ENCODE measurements around the gene KIZ. TPM values are rescaled to one million over a fixed set of nuclear protein-coding genes. Genes with fewer than 3 reads are reported as not detected.

Gene KIZ
- total RNA-seq, 1 donor from 2014 or later: 11.4 TPM

DNA sequence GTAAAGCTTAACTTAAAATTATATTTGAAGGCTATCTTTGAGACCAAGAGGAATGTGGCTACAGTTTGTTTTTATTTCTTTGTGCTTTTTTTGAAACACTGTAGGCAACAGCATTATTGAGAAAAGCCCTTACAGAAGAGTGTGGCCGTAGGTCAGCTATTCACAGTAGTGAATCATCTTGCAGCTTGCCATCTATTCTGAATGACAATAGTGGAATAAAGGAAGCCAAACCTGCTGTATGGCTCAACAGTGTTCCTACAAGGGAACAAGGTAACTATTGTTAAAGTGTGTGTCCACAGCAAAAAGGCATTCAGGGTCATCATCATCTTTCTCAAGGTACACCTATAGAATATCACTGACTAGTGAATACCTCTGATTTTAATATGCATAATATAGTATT lies 88.5 kb downstream of the KIZ start:
- TF ChIP-seq, protein P1, sequence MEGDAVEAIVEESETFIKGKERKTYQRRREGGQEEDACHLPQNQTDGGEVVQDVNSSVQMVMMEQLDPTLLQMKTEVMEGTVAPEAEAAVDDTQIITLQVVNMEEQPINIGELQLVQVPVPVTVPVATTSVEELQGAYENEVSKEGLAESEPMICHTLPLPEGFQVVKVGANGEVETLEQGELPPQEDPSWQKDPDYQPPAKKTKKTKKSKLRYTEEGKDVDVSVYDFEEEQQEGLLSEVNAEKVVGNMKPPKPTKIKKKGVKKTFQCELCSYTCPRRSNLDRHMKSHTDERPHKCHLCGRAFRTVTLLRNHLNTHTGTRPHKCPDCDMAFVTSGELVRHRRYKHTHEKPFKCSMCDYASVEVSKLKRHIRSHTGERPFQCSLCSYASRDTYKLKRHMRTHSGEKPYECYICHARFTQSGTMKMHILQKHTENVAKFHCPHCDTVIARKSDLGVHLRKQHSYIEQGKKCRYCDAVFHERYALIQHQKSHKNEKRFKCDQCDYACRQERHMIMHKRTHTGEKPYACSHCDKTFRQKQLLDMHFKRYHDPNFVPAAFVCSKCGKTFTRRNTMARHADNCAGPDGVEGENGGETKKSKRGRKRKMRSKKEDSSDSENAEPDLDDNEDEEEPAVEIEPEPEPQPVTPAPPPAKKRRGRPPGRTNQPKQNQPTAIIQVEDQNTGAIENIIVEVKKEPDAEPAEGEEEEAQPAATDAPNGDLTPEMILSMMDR (IDR thresholded peaks at IDR 0.05; ENCODE audit: insufficient read depth, low read length, poor library complexity, severe bottlenecking): no peak
- H3K4me3 ChIP-seq (ENCODE audit: low read depth, low read length): no peak overlapping the region
- DNase-seq (ENCODE audit: low read depth): no peak

DNA sequence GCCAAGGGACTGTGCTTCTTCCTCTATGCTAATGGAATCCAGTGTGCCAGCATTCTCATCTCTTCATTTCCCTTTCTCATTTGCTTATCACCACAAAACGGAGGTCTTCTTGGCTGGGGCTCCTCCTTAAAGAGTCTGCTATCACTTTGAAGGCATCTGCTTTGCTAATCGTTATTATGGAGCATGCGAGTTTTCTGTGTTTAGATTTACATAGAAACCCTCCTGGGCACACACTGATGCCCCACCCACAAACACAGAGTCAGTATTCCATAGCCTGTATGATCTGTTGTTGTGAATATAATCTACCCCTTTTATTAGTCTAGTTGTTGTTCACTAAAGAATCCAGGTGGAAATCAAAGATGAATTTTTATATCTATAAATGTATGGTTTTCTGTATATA lies 93.8 kb downstream of the KIZ start:
- TF ChIP-seq, protein P1 (IDR thresholded peaks at IDR 0.05; ENCODE audit: insufficient read depth, low read length, poor library complexity, severe bottlenecking): no peak
- H3K4me3 ChIP-seq (ENCODE audit: low read depth, low read length): no peak overlapping the region
- H3K27me3 ChIP-seq (ENCODE audit: control insufficient read depth, insufficient read depth, low read length): no peaks in the 10 kb centered on the region
- H3K36me3 ChIP-seq (ENCODE audit: control insufficient read depth, insufficient read depth, low read length): no peaks in the 10 kb centered on the region
- DNase-seq (ENCODE audit: low read depth): no peak

More for the DNA sequence above, 88.5 kb downstream of the KIZ start:
- H3K27me3 ChIP-seq (ENCODE audit: control insufficient read depth, insufficient read depth, low read length): no peaks in the 10 kb centered on the region
- H3K36me3 ChIP-seq (ENCODE audit: control insufficient read depth, insufficient read depth, low read length): no peaks in the 10 kb centered on the region

DNA sequence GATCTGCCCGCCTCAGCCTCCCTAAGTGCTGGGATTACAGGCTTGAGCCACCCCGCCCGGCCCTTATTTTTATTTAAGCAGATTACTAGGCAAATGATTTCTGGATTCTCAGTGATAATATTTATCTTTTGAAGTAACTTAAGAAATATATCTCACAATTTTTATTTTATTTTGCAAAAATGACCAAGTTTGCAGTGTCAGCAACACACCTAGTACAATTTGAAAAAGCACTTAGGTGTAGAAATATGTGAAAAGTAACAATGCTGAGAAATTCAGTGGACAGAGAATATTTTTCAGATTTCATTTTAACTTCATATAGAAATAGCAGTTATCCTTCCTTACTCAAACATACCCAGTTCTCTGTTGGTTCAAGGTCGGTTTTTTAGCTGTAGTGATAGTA lies 98.3 kb downstream of the KIZ start:
- Histone ChIP-seq H3K4me3 (ENCODE audit: low read depth, low read length) (no peak overlapping the region), H3K27me3 (ENCODE audit: control insufficient read depth, insufficient read depth, low read length) (no peaks in the 10 kb centered on the region), H3K36me3 (ENCODE audit: control insufficient read depth, insufficient read depth, low read length) (no peaks in the 10 kb centered on the region)
- no peak for DNase-seq (ENCODE audit: low read depth)
- TF ChIP-seq, protein P1 (IDR thresholded peaks at IDR 0.05; ENCODE audit: insufficient read depth, low read length, poor library complexity, severe bottlenecking): no peak

DNA sequence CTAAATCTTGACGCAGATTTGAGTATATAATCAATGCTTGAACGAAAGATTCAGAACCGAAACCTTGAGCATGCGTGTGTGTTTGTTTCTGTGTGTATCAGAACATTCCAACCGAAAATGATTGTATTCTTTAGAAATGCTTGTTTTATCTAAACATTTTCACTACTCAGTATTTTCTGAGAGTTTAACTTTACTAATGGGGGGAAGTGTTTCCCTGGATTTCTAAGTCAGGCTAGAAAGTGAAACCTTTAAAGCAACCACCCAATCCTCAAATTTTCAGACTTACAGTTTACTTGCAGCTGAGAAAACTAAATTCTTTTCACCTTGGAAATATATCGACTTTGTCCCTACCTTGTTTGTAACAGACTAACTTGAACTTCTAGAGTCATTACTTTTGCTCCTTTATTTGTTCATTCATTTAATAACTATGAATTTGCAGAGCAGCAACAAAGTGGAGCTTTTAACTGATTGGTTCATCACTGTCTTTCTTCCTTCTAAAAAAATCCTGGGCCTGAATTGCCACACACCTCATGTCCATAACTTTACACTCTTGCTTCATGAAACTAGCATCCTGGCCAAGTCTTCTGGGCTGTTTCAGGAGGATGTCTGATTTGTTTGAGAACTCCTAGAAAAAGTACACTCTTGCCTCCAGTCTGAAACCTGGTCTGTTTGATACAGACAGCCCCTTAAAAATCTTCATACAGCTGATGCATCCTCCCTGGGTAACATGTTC lies 99.5 kb downstream of the KIZ start:
- Histone ChIP-seq H3K36me3 (ENCODE audit: control insufficient read depth, insufficient read depth, low read length) (no peaks in the 10 kb centered on the region), H3K27me3 (ENCODE audit: control insufficient read depth, insufficient read depth, low read length) (no peaks in the 10 kb centered on the region), H3K4me3 (ENCODE audit: low read depth, low read length) (no peak overlapping the region)
- no peak for DNase-seq (ENCODE audit: low read depth)
- TF ChIP-seq, protein P1 (IDR thresholded peaks at IDR 0.05; ENCODE audit: insufficient read depth, low read length, poor library complexity, severe bottlenecking): no peak

DNA sequence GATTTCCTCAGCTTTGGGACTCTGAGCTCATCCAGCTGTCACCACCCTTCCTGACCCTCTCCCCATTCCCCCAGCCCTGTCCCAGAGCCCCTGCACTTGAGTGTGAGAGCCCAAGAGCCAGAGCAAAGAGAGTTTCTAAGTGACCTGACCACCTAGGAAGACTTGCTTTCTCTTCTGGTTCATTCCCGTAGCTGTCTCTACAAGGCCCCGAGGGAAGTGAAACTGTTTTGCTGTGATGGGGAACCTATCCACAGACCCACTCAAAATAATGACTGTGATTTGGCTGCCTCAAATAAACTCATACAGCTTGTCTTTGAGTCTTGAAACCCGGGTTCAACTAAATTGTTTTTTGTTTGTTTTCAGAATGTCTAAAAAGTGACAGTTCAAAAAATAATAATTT lies 102.6 kb downstream of the KIZ start:
- Histone ChIP-seq H3K27me3 (ENCODE audit: control insufficient read depth, insufficient read depth, low read length) (no peaks in the 10 kb centered on the region), H3K4me3 (ENCODE audit: low read depth, low read length) (no peak overlapping the region), H3K36me3 (ENCODE audit: control insufficient read depth, insufficient read depth, low read length) (no peaks in the 10 kb centered on the region)
- TF ChIP-seq, protein P1 (IDR thresholded peaks at IDR 0.05; ENCODE audit: insufficient read depth, low read length, poor library complexity, severe bottlenecking): no peak
- DNase-seq (ENCODE audit: low read depth): no peak

DNA sequence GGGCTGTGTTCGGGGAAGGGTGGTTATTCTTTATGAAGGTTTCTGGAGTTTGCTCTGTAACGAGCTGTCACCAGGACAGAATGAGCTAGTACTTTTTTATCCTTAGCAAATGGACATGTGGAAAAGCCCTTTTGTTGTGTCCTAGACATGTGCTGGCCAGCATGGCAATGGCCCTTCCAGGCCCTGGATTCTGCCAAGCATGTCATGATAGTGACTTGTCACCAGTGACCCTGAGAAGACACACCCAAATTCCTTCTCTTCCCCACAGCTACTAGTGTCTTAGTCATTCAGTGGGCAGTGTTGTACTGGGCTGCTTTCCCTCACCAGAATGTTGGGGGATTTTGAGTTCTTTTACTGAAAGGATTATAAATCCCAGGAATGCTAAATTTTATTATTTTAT lies 103.3 kb downstream of the KIZ start:
- no peaks in the 10 kb centered on the region for H3K27me3 ChIP-seq (ENCODE audit: control insufficient read depth, insufficient read depth, low read length)
- no peaks in the 10 kb centered on the region for H3K36me3 ChIP-seq (ENCODE audit: control insufficient read depth, insufficient read depth, low read length)
- TF ChIP-seq, protein P1 (IDR thresholded peaks at IDR 0.05; ENCODE audit: insufficient read depth, low read length, poor library complexity, severe bottlenecking): no peak
- DNase-seq (ENCODE audit: low read depth): no peak
- H3K4me3 ChIP-seq (ENCODE audit: low read depth, low read length): no peak overlapping the region

Data from kidney epithelial cell (primary cell).